Activated B cell treated with CpG ODN at 0.5 μM for 24 hours (primary cell): ENCODE measurements around the gene CALN1. TPM values are rescaled to one million over a fixed set of nuclear protein-coding genes. Genes with fewer than 3 reads are reported as not detected.

ENCODE experiments used
- ATAC-seq: fragments of 200-7000 bp; cut with Tn5 transposase; one replicate; pipeline ENCODE4 v1.10.0; 2021; ENCODE audit warnings: low read depth, mild to moderate bottlenecking, moderate library complexity
- CTCF ChIA-PET: fragments of 350-600 bp; sonication (Branson Sonifier 250); formaldehyde crosslinking; loops from one replicate; lab custom pipeline; 2021; ENCODE audit warnings: antibody characterized with exemption; lab: Charles Lee
- POLR2A ChIA-PET: fragments of 350-600 bp; sonication (Branson Sonifier 250); formaldehyde crosslinking; loops from one replicate; lab custom pipeline; 2021; ENCODE audit warnings: antibody characterized with exemption; lab: Charles Lee
- DNase-seq: peaks from one replicate; pipeline ENCODE4 v3.0.0; 2022
- H3K27ac Mint-ChIP-seq: one replicate; pipeline ENCODE4 v1.8.0; 2020; ENCODE audit warnings: mixed read lengths
- H3K27me3 Mint-ChIP-seq: one replicate; pipeline ENCODE4 v1.8.0; 2021; ENCODE audit warnings: mixed read lengths
- H3K36me3 Mint-ChIP-seq: one replicate; pipeline ENCODE4 v1.8.0; 2021; ENCODE audit warnings: low read depth, mixed read lengths
- H3K4me1 Mint-ChIP-seq: one replicate; pipeline ENCODE4 v1.8.0; 2021; ENCODE audit warnings: mixed read lengths
- H3K4me3 Mint-ChIP-seq: one replicate; pipeline ENCODE4 v1.8.0; 2020; ENCODE audit warnings: mild to moderate bottlenecking, mixed read lengths
- H3K9me3 Mint-ChIP-seq: one replicate; pipeline ENCODE4 v1.8.0; 2020; ENCODE audit warnings: mixed read lengths
- CTCF ChIP-seq: fragments of 200-600 bp; IDR thresholded peaks from one replicate; pipeline ENCODE4 v1.8.0; 2022; ENCODE audit warnings: antibody characterized with exemption, mild to moderate bottlenecking
- intact Hi-C: fragments of 100-400 bp; cut with micrococcal nuclease; formaldehyde crosslinking; loops from one replicate; pipeline ENCODE4 v1.15.1; 2024
- total RNA-seq: library from RNA; stranded (reverse); gene quantifications from 2 replicates; pipeline ENCODE4 v1.2.3, GENCODE V29; 2022

Gene CALN1
- total RNA-seq, 1 donor from 2014 or later = not detected

- H3K27me3 Mint-ChIP-seq = no peaks in the 10 kb centered on the region
- H3K27ac Mint-ChIP-seq = no peak overlapping the region
- H3K4me3 Mint-ChIP-seq = no peak overlapping the region
- DNase-seq (no peak), ATAC-seq (no peak)
- POLR2A ChIA-PET = no interaction called here
- intact Hi-C loops = no loop called here
- H3K36me3 Mint-ChIP-seq = no peaks in the 10 kb centered on the region
- H3K4me1 Mint-ChIP-seq = no peaks in the 10 kb centered on the region
- TF ChIP-seq CTCF = no peak
- no peaks in the 10 kb centered on the region for H3K9me3 Mint-ChIP-seq
- CTCF ChIA-PET = no interaction called here
These were observed 435.5 kb downstream of the CALN1 start for GRCh38 chr7:71976645-71977044.

- H3K9me3 Mint-ChIP-seq = no peaks in the 10 kb centered on the region
- ChIA-PET POLR2A (no interaction called here), CTCF (no interaction called here)
- H3K27me3 Mint-ChIP-seq = no peaks in the 10 kb centered on the region
- no peaks in the 10 kb centered on the region for H3K36me3 Mint-ChIP-seq
- no peak overlapping the region for H3K27ac Mint-ChIP-seq
- no peak for ATAC-seq
- no peak overlapping the region for H3K4me3 Mint-ChIP-seq
- no peak for DNase-seq
- no peaks in the 10 kb centered on the region for H3K4me1 Mint-ChIP-seq
- intact Hi-C loops = no loop called here
- TF ChIP-seq CTCF = no peak
These were observed 437.5 kb downstream of the CALN1 start for GRCh38 chr7:71974611-71975010.

- H3K4me3 Mint-ChIP-seq = no peak overlapping the region
- TF ChIP-seq CTCF = no peak
- DNase-seq (no peak), ATAC-seq (no peak)
- no peak overlapping the region for H3K27ac Mint-ChIP-seq
- H3K36me3 Mint-ChIP-seq = no peaks in the 10 kb centered on the region
- no peaks in the 10 kb centered on the region for H3K4me1 Mint-ChIP-seq
- intact Hi-C loops = no loop called here
- no peaks in the 10 kb centered on the region for H3K9me3 Mint-ChIP-seq
- POLR2A ChIA-PET = no interaction called here
- no peaks in the 10 kb centered on the region for H3K27me3 Mint-ChIP-seq
- CTCF ChIA-PET = no interaction called here
These were observed 439.6 kb downstream of the CALN1 start for GRCh38 chr7:71972534-71972933.

GRCh38 chr7:71970725-71971124, 441.4 kb downstream of the CALN1 start:
- H3K4me1 Mint-ChIP-seq = no peaks in the 10 kb centered on the region
- DNase-seq (no peak), ATAC-seq (no peak)
- H3K27ac Mint-ChIP-seq = no peak overlapping the region
- TF ChIP-seq CTCF = no peak
- ChIA-PET POLR2A (no interaction called here), CTCF (no interaction called here)
- no peaks in the 10 kb centered on the region for H3K9me3 Mint-ChIP-seq
- intact Hi-C loops = no loop called here
- H3K36me3 Mint-ChIP-seq = no peaks in the 10 kb centered on the region
- H3K4me3 Mint-ChIP-seq = no peak overlapping the region
- no peaks in the 10 kb centered on the region for H3K27me3 Mint-ChIP-seq

GRCh38 chr7:71962636-71963035, 449.5 kb downstream of the CALN1 start:
- no peaks in the 10 kb centered on the region for H3K36me3 Mint-ChIP-seq
- CTCF ChIA-PET = no interaction called here
- ATAC-seq (no peak), DNase-seq (no peak)
- no peak for TF ChIP-seq CTCF
- intact Hi-C loops = no loop called here
- H3K27ac Mint-ChIP-seq = no peak overlapping the region
- no peak overlapping the region for H3K4me3 Mint-ChIP-seq
- peaks cover 6% of the 10 kb centered on the region for H3K9me3 Mint-ChIP-seq
- H3K4me1 Mint-ChIP-seq = no peaks in the 10 kb centered on the region
- POLR2A ChIA-PET = no interaction called here
- H3K27me3 Mint-ChIP-seq = no peaks in the 10 kb centered on the region
